ENCODE data around the gene ZBTB8B. TPM values are rescaled to one million over a fixed set of nuclear protein-coding genes. Genes with fewer than 3 reads are reported as not detected.

Gene ZBTB8B
- total RNA-seq, 4 donors from 2014 or later, result under 0.01 TPM; not detected in 3

DNA sequence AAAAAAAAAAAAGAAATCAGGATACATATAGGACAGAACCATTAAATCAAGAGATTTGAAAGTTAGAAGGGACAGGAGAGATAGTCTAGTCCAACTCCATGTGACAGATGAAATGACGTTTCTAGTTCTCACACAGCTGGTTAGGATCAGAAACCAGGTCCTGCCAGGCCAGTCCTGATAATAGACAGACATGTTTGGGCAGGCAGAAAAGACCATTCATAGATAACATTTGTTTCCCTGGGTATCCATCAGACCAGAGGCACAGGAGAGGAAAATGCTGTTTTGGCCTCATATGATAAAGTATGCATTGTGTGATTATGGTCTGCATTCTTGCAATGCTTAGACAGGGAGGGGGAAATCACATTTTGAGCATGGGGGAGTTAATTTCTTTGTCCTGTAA is 29.3 kb downstream of the ZBTB8B start:
- intact Hi-C loops (cut with DNase I), result no loop called here
- peaks cover 0 to 8% of the 10 kb centered on the region in 2 donors for H3K4me1 ChIP-seq
- H3K27me3 ChIP-seq, result no peaks in the 10 kb centered on the region
- TF ChIP-seq CTCF (IDR thresholded peaks at IDR 0.05) (no peak), POLR2A (IDR thresholded peaks at IDR 0.05) (no peak)
- no peak overlapping the region for H3K27ac ChIP-seq
- 81 to 88% methylated on average over 1 of the region's 1 CpG for WGBS, 2 donors
- H3K9me3 ChIP-seq, result no peaks in the 10 kb centered on the region
- no peak overlapping the region for H3K4me3 ChIP-seq (replicated peaks in 1 of 3)
- DNase-seq, result no peak
- no peaks in the 10 kb centered on the region for H3K36me3 ChIP-seq

DNA sequence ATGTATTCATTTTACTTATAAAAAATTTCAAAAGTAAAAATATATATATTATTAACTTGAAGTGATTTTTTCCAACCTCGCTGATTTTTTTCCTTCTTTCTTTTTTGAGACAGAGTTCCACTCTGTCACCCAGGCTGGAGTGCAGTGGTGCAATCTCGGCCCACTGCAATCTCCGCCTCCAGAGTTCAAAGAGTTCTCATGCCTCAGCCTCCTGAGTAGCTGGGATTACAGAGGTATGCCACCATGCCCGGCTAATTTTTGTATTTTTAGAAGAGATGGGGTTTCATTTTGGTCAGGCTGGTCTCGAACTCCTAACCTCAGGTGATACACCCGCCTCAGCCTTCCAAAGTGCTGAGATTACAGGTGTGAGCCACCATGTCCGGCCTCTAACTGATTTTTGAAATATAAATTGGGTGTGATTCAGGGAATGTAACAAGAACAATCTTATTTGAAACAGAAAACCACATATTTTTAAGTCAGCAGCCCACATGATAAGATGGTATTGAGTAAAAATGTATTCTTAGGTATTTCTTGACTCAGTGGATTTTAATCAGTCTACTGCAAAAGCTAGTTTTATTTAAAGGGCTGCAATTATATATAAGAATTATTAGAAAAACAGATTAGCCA is 30.0 kb downstream of the ZBTB8B start:
- no peaks in the 10 kb centered on the region for H3K36me3 ChIP-seq
- no peak overlapping the region for H3K4me3 ChIP-seq (replicated peaks in 1 of 3)
- H3K4me1 ChIP-seq, result peaks cover 0 to 8% of the 10 kb centered on the region in 2 donors
- H3K27me3 ChIP-seq, result no peaks in the 10 kb centered on the region
- DNase-seq, result no peak
- no peak overlapping the region for H3K27ac ChIP-seq
- intact Hi-C loops (cut with DNase I), result no loop called here
- TF ChIP-seq CTCF (IDR thresholded peaks at IDR 0.05) (no peak), POLR2A (IDR thresholded peaks at IDR 0.05) (no peak)
- H3K9me3 ChIP-seq, result no peaks in the 10 kb centered on the region
- 81 to 88% methylated on average over 7 of the region's 7 CpGs for WGBS, 2 donors

DNA sequence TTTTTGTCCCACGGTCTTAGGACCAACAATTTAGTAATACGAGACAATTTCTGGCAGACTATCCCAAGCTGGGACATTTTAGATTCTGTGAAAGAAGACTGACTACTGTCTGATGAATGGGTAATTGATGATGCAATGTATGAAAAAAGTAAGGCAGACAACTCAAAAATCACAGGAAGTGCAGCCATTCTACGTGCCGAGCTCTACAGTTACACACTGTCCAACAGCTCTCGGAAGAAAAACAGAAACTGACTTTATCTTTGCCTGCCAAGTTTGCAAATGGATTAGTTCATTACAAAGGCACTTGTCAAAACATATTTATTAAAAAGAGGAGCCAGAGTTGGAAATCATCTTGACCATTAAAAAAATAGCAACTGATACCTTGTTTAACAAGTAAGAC is 31.3 kb downstream of the ZBTB8B start:
- Histone ChIP-seq H3K4me1 (peaks cover under 1 to 8% of the 10 kb centered on the region in 2 donors), H3K4me3 (replicated peaks in 1 of 3) (no peak overlapping the region), H3K36me3 (no peaks in the 10 kb centered on the region), H3K27ac (peak overlapping the region in 2 of 3 donors; percentile 9 to 24), H3K27me3 (no peaks in the 10 kb centered on the region), H3K9me3 (no peaks in the 10 kb centered on the region)
- 35 to 50% methylated on average over 5 of the region's 5 CpGs for WGBS, 2 donors
- intact Hi-C loops (cut with DNase I), result no loop called here
- no peak for DNase-seq
- TF ChIP-seq POLR2A (IDR thresholded peaks at IDR 0.05) (no peak), CTCF (IDR thresholded peaks at IDR 0.05) (no peak)

DNA sequence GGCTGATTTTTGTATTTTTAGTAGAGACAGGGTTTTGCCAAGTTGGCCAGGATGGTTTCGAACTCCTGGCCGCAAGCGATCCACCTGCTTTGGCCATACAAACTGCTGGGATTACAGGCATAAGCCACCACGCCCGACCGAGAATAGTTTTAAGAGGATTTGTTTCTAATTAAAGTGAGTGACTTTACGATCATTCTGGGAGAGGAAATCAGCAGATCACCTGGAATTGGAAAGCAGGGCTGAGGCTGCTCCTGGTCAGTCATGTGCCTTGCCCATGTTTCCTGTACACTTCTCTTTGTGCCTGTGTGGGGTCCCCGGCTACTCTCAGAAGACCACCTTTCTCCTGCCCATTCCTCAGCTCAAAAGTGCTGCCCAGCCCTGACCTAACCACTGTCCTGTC is 33.9 kb downstream of the ZBTB8B start:
- WGBS, 2 donors, result 95 to 99% methylated on average over 7 to 8 of the region's 8 CpGs
- no peak overlapping the region for H3K27ac ChIP-seq
- H3K36me3 ChIP-seq, result no peaks in the 10 kb centered on the region
- intact Hi-C loops (cut with DNase I), result no loop called here
- H3K4me1 ChIP-seq, result peaks cover 7 to 18% of the 10 kb centered on the region in 2 donors
- TF ChIP-seq CTCF (IDR thresholded peaks at IDR 0.05), result no peak
- TF ChIP-seq POLR2A (IDR thresholded peaks at IDR 0.05), result no peak
- H3K27me3 ChIP-seq, result no peaks in the 10 kb centered on the region
- no peak for DNase-seq
- H3K9me3 ChIP-seq, result no peaks in the 10 kb centered on the region
- H3K4me3 ChIP-seq (replicated peaks in 1 of 3), result no peak overlapping the region

DNA sequence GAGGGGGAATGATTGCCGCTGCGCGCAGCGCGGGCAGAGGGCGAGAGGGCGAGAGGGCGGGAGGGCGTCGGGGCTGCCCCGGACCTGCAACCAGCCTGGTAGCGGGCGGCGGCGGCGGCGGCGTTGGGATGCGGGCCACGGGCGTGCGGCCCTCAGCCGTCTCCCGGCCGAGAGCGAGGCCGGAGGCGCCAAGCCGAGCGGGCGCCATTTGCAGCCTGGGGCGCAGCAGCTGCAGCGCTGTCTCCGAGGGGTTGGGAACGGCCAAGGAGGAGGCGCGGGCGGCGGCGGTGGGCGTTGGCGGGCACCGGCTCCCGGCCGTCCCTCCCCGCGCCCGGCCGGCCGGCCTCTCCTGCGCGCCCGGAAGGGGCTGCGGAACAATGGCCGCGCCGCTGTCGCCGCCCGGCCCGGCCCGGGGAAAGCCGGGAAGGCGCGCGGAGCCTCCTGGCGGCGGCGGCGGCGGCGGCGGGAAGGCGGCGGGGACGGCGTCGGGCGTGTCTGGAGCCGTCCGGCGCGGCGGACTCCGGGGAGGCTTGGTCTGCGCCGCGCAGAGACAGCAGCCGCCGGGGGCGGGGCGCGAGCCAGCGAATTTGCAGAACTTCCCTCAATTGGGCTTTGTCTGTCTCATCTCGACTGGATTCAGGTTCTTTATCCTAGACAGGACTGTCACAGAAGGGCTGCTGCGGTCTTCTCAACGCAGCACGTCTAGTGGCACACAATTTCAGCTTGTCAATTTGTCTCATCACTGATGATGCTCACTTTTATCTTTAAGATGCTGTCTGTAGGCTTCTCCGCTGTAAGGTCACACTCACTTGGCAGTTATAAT is 35.7 kb downstream of the ZBTB8B start:
- DNase-seq, result peak; percentile 61 to 64
- peak overlapping the region; percentile 53 to 70 (median 63) for H3K4me3 ChIP-seq (replicated peaks in 1 of 3)
- H3K9me3 ChIP-seq, result no peaks in the 10 kb centered on the region
- H3K36me3 ChIP-seq, result no peaks in the 10 kb centered on the region
- TF ChIP-seq POLR2A (IDR thresholded peaks at IDR 0.05), result peak in 1 of 2 donors; percentile 58
- peak in 3 of 6 experiments; percentile 35 to 49 (median 46) for TF ChIP-seq CTCF (IDR thresholded peaks at IDR 0.05)
- 3 to 4% methylated on average over 23 to 36 of the region's 99 CpGs for WGBS, 2 donors
- intact Hi-C loops (cut with DNase I), result no loop called here
- no peaks in the 10 kb centered on the region for H3K27me3 ChIP-seq
- H3K4me1 ChIP-seq, result peaks cover 7 to 17% of the 10 kb centered on the region in 2 donors
- H3K27ac ChIP-seq, result peak overlapping the region; percentile 84 to 92 (median 88)

Measured in thyroid gland (tissue), 4 donors.